Hematopoietic multipotent progenitor cell treated with erythropoietin and hydrocortisone succinate and interleukin-3 and kit ligand, for 4 days (in vitro differentiated cells): ENCODE results near the gene RASSF1.

Source experiments
- DNase-seq: peaks from one replicate; pipeline ENCODE4 v3.0.0-alpha.2; 2015

The RASSF1 gene, protein sequence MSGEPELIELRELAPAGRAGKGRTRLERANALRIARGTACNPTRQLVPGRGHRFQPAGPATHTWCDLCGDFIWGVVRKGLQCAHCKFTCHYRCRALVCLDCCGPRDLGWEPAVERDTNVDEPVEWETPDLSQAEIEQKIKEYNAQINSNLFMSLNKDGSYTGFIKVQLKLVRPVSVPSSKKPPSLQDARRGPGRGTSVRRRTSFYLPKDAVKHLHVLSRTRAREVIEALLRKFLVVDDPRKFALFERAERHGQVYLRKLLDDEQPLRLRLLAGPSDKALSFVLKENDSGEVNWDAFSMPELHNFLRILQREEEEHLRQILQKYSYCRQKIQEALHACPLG

DNA sequence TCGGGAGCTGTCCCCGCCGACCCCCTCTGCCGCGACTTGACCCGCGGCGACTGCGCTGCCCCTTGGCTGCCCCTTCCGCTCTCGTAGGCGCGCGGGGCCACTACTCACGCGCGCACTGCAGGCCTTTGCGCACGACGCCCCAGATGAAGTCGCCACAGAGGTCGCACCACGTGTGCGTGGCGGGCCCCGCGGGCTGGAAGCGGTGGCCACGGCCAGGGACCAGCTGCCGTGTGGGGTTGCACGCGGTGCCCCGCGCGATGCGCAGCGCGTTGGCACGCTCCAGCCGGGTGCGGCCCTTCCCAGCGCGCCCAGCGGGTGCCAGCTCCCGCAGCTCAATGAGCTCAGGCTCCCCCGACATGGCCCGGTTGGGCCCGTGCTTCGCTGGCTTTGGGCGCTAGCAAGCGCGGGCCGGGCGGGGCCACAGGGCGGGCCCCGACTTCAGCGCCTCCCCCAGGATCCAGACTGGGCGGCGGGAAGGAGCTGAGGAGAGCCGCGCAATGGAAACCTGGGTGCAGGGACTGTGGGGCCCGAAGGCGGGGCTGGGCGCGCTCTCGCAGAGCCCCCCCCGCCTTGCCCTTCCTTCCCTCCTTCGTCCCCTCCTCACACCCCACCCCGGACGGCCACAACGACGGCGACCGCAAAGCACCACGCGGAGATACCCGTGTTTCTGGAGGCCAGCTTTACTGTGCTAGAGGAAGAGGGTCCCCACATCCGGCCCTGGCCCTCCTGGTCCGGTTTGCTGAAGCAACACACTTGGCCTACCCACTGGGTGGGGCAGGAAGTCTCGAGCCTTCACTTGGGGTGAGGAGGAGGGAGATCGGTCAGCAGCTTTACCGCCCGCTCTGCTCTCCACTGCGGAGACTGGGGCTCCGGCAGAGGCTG is at the start of gene RASSF1:
Gene RASSF1, minus strand, starts transcription at position 389 of the 882 bp plus-strand sequence. Its CDS starts 31 bp downstream, at position 358.
- DNase-seq = peak; percentile 98

DNA sequence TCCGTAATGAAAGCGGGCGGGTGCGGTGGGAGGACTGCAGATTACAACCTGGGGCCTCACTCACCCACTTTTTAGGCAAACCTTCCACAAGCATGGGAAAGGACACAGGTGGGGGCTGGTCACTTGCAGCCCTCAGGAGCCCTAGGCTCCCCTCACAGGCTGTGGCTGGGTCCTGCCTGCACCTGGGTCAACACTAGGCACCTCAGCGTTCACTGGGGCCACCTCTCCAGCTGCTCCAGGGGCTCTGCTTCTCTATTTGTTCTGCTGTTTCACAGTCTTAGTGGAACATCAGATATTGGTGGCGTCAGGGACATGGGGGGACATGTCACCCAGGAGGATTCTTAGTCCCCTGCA is 48.8 kb upstream of the RASSF1 start:
- DNase-seq = no peak

GRCh38 chr3:50388720-50389413 is 48.2 kb upstream of the RASSF1 start:
- DNase-seq = no peak

- peak; percentile 58 for DNase-seq
Measured at GRCh38 chr3:50388016-50388719, 47.5 kb upstream of the RASSF1 start.

GRCh38 chr3:50385754-50386153 is 45.1 kb upstream of the RASSF1 start:
- peak; percentile 70 for DNase-seq

GRCh38 chr3:50383750-50384149 is 43.1 kb upstream of the RASSF1 start:
- DNase-seq = no peak

DNA sequence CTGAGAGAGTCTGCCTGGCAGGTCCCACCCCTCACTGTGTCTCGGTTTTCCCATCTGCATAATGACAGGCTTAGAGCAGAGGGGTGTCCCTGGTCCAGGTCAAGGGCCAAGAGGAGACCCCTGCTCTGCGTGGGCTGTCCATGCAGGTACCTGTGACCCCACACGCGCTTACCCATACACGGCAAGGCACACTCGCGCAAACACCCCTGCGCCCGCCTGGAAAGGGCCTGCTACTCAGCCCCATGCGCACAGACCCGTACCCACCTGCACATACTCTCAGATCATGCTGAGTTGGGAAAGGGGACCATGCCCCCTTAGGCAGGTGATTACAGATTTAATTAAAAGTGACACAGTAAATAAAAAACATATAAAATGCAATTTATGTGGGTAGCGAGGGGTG is 42.1 kb upstream of the RASSF1 start:
- no peak for DNase-seq

DNA sequence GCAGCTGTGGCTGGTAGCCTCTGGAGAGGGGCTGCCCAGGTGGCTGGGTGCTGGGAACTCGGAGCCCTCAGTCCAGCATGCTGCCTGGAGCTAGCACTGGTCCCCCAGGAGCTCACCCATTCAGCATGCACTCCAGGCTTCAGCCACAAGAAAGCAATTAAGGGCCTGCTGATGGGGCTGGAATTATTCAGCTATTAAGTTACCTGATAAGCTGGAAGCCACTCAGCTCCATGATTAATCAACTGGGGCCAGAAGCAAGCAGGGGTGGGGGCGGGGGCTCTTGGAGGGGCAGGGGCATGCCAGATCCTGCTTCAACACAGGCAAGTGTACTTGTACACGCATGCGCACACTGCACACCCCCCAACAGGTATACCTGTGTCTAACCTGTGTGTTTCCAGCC is 40.7 kb upstream of the RASSF1 start:
- DNase-seq = no peak

DNA sequence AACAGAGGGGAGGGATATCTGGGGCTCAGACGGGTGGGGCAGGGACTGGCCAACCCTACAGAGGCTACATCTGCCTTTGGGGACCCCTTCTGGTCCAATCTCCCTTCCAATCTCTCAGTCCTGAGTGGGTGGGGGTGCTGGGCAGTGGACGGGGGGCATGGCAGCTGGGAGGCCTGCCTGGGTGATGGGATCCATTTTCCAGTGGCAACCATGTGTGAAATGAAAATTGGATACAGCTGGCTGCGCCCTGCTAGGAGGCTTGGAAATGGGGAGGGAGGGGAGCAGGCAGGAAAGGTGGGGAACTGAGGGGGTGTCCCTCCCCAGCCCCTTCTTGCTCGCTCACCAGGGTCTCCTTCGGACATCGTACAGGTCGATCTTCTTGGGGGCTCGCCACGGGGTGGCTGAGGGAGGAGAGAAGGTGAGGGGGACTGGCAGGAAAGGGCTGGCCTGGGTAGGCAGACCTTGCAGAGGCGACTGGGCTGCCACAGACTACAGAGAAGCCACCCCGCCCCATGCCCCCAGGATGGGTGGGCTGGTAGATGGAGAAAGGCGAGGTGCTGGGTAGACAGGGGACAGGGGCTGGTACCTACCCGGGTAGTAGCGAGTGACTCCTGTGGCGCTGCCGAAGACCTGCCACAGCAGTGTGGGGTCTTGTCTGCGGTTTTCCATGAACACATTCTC is 39.9 kb upstream of the RASSF1 start:
- DNase-seq = no peak

DNA sequence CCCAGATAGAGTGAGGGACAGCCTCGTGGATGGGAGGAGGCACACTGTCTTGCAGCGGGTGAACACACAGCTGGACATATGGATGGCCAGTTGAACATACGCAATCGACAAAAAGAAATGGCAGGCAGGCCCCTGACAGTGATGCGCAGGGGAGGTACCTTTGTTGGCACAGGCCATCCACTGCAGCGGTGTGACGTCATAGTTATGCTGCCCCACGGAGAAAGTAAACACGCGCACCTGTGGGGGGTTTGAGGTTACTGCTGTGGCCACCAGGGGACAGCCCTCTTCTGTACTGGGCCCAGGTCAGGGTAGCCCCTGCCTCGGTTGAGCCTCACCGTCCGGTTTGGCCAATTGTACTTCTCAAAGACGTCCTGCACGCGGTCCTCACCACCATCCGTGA is 38.1 kb upstream of the RASSF1 start:
- no peak for DNase-seq

DNA sequence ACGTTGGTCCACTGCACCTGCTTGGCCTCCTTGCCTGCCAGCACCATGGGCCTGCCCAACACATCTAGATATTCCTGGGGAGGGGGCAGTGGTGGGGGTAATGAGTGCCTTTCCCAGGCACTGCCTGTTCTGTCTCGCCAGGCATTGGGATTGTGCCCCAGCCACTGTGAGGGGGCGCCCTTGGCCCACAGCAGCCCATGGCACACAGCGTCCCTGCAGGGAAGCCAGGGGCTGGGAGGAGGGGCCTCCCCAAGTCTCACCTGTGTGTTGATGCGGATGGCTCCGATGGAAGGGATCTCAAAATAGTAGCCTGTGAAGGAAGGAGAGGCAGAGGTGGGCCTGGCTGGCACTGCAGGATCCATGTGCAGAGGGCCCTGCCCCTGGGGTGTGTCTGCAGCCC is 37.4 kb upstream of the RASSF1 start:
- DNase-seq = no peak

- DNase-seq = no peak
Measured at GRCh38 chr3:50375258-50375931, 34.8 kb upstream of the RASSF1 start.

DNA sequence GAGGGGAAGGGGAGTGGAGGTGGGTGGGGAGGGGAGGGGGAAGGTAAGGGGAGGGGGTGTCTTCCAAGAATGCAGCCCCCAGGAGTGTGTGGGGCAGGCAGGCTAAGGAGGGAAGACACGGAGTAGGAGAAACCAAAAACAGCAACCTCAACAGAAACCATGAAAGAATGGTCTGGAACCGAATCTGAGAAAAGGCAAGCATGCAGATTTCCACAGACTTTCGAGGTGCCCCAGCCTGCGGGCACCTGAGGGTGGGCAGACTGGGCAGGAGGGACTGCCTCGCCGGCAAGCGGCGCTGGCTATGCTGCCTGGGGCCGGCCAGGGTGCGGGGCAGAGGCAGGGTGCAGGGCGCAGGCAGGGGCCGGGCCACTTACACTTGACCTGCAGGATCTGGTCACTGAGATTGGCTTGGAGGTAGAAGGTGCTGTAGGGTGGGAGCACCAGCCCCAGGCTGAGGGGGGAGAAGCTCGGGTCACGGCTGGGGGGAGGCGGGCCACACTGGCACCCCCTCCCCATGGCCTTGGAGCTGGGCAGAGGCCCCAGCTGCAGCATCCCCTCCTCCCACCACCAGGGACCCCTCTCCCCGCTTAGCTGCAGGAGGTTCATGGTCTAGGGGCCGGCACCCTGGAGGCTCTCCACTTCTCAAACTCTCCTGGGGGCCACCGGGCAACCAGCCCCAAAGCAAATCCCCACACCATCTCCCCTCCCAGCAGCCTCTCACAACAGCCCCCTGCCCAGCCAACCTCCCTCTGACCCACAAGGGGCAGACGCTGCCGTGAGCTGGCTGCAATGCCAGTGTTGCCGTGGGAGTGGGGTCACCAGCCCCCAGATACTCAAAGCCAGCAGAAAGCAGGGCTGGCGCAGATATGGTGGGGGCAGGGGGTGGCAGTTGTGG is 34.0 kb upstream of the RASSF1 start:
- no peak for DNase-seq

GRCh38 chr3:50373146-50374051 is 32.8 kb upstream of the RASSF1 start:
- DNase-seq = no peak

DNA sequence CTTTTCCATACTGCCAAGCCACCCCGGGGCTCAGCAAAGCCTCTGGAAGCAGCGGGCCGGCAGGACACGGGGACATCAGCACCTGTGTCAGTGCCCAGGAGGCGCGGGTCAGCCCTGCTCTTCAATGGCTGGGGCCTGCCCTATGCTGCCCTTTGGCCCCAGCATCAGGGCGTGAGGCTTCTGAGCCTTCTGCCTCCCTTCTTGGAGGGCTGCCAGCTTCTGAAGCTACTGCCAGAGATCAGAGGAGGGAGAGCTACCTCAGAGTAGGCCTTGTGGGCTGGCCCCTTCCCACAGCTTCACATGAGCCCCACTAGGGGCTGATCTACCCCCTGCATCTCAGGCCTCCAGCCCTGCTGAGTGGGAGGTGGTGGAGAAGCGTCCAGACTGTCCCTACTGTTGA is 31.7 kb upstream of the RASSF1 start:
- DNase-seq = peak; percentile 82

DNA sequence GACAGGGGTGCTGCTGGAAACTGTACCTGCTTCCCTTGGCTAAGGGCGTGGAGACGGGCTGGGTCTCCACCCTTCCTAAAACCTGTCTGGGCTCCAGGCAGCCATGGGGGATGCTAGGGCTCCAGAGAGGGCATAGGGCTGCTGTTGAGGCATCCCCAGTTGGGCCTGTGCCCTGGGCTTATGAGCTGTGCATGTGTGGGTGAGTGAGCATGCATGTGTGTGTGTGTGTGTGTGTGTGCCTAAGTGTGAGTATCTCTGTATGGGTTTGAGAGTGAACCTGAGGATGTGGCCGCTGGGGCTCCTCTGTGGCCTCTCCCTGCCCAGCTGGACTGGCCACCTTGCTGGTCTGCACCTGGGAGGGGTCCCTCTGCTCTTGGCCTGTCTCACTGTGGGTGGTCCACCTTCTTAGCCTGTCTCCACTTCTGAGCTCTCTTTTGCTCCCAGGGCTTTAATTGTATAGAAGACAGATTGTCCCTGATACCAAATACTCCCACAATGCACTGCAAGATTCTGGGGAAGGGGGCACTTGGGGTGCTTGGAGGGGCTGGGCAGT is 30.6 kb upstream of the RASSF1 start:
- no peak for DNase-seq

DNA sequence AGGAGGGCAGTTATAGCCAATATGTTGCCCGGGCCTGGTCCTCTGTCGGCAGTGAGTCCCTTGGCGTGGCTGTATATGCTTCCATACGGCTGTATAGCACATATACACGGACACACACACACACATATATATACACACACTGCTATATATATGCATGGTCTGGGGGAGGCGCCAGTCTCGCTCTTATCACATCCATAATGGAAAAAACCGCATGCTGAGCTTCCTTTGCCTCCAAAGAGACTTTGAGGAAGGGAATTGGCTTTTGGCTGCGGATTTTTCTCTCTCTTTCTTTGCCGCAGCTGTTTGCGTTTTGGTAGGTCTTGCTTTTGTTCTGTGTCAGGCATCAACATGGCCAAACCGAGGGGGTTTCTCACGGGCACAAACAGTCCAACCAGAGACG is 30.0 kb upstream of the RASSF1 start:
- DNase-seq = peak; percentile 72

- no peak for DNase-seq
Measured at GRCh38 chr3:50369012-50369670, 28.5 kb upstream of the RASSF1 start.

DNA sequence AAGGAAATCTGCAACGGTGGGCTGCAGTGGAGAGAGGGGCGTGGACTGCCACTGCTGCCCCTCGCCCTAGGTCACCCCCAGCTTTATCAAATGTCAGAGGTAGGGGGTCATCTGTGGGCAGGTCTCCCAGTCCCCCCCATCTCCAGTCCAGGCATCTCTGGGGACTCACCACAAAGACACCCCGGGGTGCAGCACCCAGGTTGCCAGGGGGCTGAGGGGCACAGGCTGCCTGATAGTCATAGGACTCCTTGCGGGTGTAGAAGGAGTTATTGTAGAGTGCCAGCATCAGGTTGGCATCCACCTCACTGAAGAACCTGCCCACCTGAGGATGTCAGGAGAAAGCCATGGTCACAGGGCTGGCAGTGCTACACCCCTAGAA is 25.2 kb upstream of the RASSF1 start:
- no peak for DNase-seq
